NCI-H1417 treated with DMSO at 0.1 percent for 48 hours (cell line): ENCODE results near the gene SEPTIN11.

Experiments used
- DNase-seq: peaks from one replicate; lab custom pipeline; 2025; lab: John Stamatoyannopoulos, UW

The SEPTIN11 gene

GRCh38 chr4:76949276-76950051 is at the start of gene SEPTIN11:
SEPTIN11 (plus strand) TSS chr4:76949752; CDS start chr4:76949904, 152 bp downstream.
- DNase-seq: peak; percentile 54

GRCh38 chr4:76902233-76902890 is 47.2 kb upstream of the SEPTIN11 start:
- no peak for DNase-seq

- no peak for DNase-seq
Measured at GRCh38 chr4:76904646-76905190, 44.8 kb upstream of the SEPTIN11 start.

- DNase-seq: no peak
Measured at GRCh38 chr4:76905521-76905920, 44.0 kb upstream of the SEPTIN11 start.

- no peak for DNase-seq
Measured at GRCh38 chr4:76909711-76910110, 39.8 kb upstream of the SEPTIN11 start.

- DNase-seq: no peak
Measured at GRCh38 chr4:76920715-76921114, 28.8 kb upstream of the SEPTIN11 start.

- DNase-seq: no peak
Measured at GRCh38 chr4:76923619-76924357, 25.8 kb upstream of the SEPTIN11 start.

- no peak for DNase-seq
Measured at GRCh38 chr4:76926841-76927240, 22.7 kb upstream of the SEPTIN11 start.

- no peak for DNase-seq
Measured at GRCh38 chr4:76930685-76931084, 18.9 kb upstream of the SEPTIN11 start.

GRCh38 chr4:76931087-76931486 is 18.5 kb upstream of the SEPTIN11 start:
- DNase-seq: no peak

- no peak for DNase-seq
Measured at GRCh38 chr4:76931576-76932276, 17.8 kb upstream of the SEPTIN11 start.

- no peak for DNase-seq
Measured at GRCh38 chr4:76939184-76939583, 10.4 kb upstream of the SEPTIN11 start.

- DNase-seq: no peak
Measured at GRCh38 chr4:76943129-76943620, 6.4 kb upstream of the SEPTIN11 start.

GRCh38 chr4:76943790-76944189 is 5.8 kb upstream of the SEPTIN11 start:
- DNase-seq: no peak

- DNase-seq: no peak
Measured at GRCh38 chr4:76947369-76947768, 2.2 kb upstream of the SEPTIN11 start.

- no peak for DNase-seq
Measured at GRCh38 chr4:76948443-76949275, 893 bp upstream of the SEPTIN11 start.

- no peak for DNase-seq
Measured at GRCh38 chr4:76950052-76950955, 752 bp downstream of the SEPTIN11 start.

GRCh38 chr4:76950956-76951671 is 1.6 kb downstream of the SEPTIN11 start:
- no peak for DNase-seq

- DNase-seq: no peak
Measured at GRCh38 chr4:76951672-76952010, 2.1 kb downstream of the SEPTIN11 start.
